ENCODE data around the gene FBXW9.

- TF ChIP-seq CTCF (IDR thresholded peaks at IDR 0.05): no peak
- no peak for TF ChIP-seq POLR2A (IDR thresholded peaks at IDR 0.05)
Observed at GRCh38 chr19:12711187-12711586, 14.8 kb upstream of the FBXW9 start.
